ENCODE measurements around the gene KREMEN1. TPM values are rescaled to one million over a fixed set of nuclear protein-coding genes. Genes with fewer than 3 reads are reported as not detected.

KREMEN1 gene

GRCh38 chr22:29216011-29216872 lies 143.4 kb downstream of the KREMEN1 start:
- no peak overlapping the region for H3K4me2 ChIP-seq (ENCODE audit: low read length)
- no peak overlapping the region for H3K4ac ChIP-seq (ENCODE audit: low read depth, low read length)
- H2BK120ac ChIP-seq (ENCODE audit: low read depth, low read length): no peak overlapping the region
- H3K36me3 ChIP-seq (ENCODE audit: control insufficient read depth, insufficient read depth, low read length): no peaks in the 10 kb centered on the region
- no peak overlapping the region for H4K5ac ChIP-seq (ENCODE audit: low read length)
- H3K23ac ChIP-seq (ENCODE audit: low read length): no peak overlapping the region
- no peaks in the 10 kb centered on the region for H3K79me2 ChIP-seq (ENCODE audit: control insufficient read depth, insufficient read depth, low read length)
- no peak overlapping the region for H2BK5ac ChIP-seq (ENCODE audit: low read length)
- H3K56ac ChIP-seq (ENCODE audit: low read length): no peak overlapping the region
- H3K4me1 ChIP-seq (ENCODE audit: control insufficient read depth, low read depth, low read length): peaks cover 2% of the 10 kb centered on the region
- no peak overlapping the region for H3K18ac ChIP-seq (ENCODE audit: low read length)
- H2AK5ac ChIP-seq (ENCODE audit: low read length): no peak overlapping the region
- H3K79me1 ChIP-seq (ENCODE audit: low read length): no peaks in the 10 kb centered on the region
- H3K4me3 ChIP-seq (ENCODE audit: low read length): no peak overlapping the region
- H3K27ac ChIP-seq (ENCODE audit: low read depth, low read length): no peak overlapping the region
- no peak overlapping the region for H3K9ac ChIP-seq (ENCODE audit: low read length)
- DNase-seq: no peak
- WGBS (ENCODE audit: extremely low coverage, insufficient coverage, low lambda C conversion rate): no CpG with 5 or more reads among the region's 14 CpGs
- H2BK15ac ChIP-seq (replicated peaks; ENCODE audit: low read depth): no peak overlapping the region
- H3K27me3 ChIP-seq (ENCODE audit: insufficient read depth, low read length, poor library complexity): no peaks in the 10 kb centered on the region
- no peak overlapping the region for H4K8ac ChIP-seq (ENCODE audit: low read depth, low read length)

- Histone ChIP-seq H4K8ac (ENCODE audit: low read depth, low read length) (no peak overlapping the region), H3K4me1 (ENCODE audit: control insufficient read depth, low read depth, low read length) (peaks cover 2% of the 10 kb centered on the region), H3K23ac (ENCODE audit: low read length) (no peak overlapping the region), H3K18ac (ENCODE audit: low read length) (no peak overlapping the region), H3K36me3 (ENCODE audit: control insufficient read depth, insufficient read depth, low read length) (no peaks in the 10 kb centered on the region), H3K4me2 (ENCODE audit: low read length) (no peak overlapping the region), H4K5ac (ENCODE audit: low read length) (no peak overlapping the region), H2BK15ac (replicated peaks; ENCODE audit: low read depth) (no peak overlapping the region), H3K4me3 (ENCODE audit: low read length) (no peak overlapping the region), H3K79me1 (ENCODE audit: low read length) (no peaks in the 10 kb centered on the region), H3K27ac (ENCODE audit: low read depth, low read length) (no peak overlapping the region), H3K56ac (ENCODE audit: low read length) (no peak overlapping the region), H2BK5ac (ENCODE audit: low read length) (no peak overlapping the region), H2AK5ac (ENCODE audit: low read length) (no peak overlapping the region), H3K27me3 (ENCODE audit: insufficient read depth, low read length, poor library complexity) (no peaks in the 10 kb centered on the region), H3K9ac (ENCODE audit: low read length) (no peak overlapping the region), H2BK120ac (ENCODE audit: low read depth, low read length) (no peak overlapping the region), H3K4ac (ENCODE audit: low read depth, low read length) (no peak overlapping the region), H3K79me2 (ENCODE audit: control insufficient read depth, insufficient read depth, low read length) (no peaks in the 10 kb centered on the region)
- no peak for DNase-seq
- no CpG with 5 or more reads among the region's 14 CpGs for WGBS (ENCODE audit: extremely low coverage, insufficient coverage, low lambda C conversion rate)
Measured at GRCh38 chr22:29216873-29217666, 144.2 kb downstream of the KREMEN1 start.

Small RNAs within 50 kb of the gene (small RNA-seq; reads per million reads assigned to genes)
- not detected for gene RNU6-1219P (ENCODE audit: insufficient read depth)
- not detected for gene RNU6-810P (ENCODE audit: insufficient read depth)
